Measurements from ENCODE around the gene FBXL20. TPM values are rescaled to one million over a fixed set of nuclear protein-coding genes. Genes with fewer than 3 reads are reported as not detected.

FBXL20 gene
- total and polyA plus RNA-seq, 2 of the 8 experiments (the other 6 are each of a cell fraction or from before 2014, with no cell fraction given) = 5.5 to 11.0 TPM

GRCh38 chr17:39213852-39214251 is 187.6 kb downstream of the FBXL20 start (continued):
- TF ChIP-seq SP4 (IDR thresholded peaks at IDR 0.05; ENCODE audit: low read length) (no peak), MAFK (IDR thresholded peaks at IDR 0.05; ENCODE audit: low read depth, low read length) (no peak), FOSL1 (IDR thresholded peaks at IDR 0.05; ENCODE audit: insufficient read depth, low read depth, low read length) (no peak), KDM4A (IDR thresholded peaks at IDR 0.05; ENCODE audit: low read depth, low read length, severe bottlenecking) (no peak), SIN3A (conservative IDR thresholded peaks at IDR 0.05 in 1 of 2, IDR thresholded peaks at IDR 0.05 in 1 of 2; ENCODE audit: low read depth in 1 of 2, low read length in 2 of 2) (no peak), ZNF274 (IDR thresholded peaks at IDR 0.05; ENCODE audit: borderline replicate concordance, extremely low read depth, low read length) (no peak), CHD2 (IDR thresholded peaks at IDR 0.05; ENCODE audit: low read length) (no peak), BRCA1 (IDR thresholded peaks at IDR 0.05; ENCODE audit: low read depth, low read length) (no peak), E2F6 (IDR thresholded peaks at IDR 0.05) (no peak)

Data from H1 (cell line).